OCI-LY3 (cell line): Measurements from ENCODE around the gene PHYKPL.

Experiments used
- H2AFZ ChIP-seq: fragments of 200-600, 300-600 bp; shearing (Covaris generic); 2 replicates; pipeline ENCODE4 v1.6.0; 2014; ENCODE audit warnings: antibody characterized with exemption, low read depth, low read length
- H3K27ac ChIP-seq: fragments of 200-600, 300-600 bp; sonication (generic); 2 replicates; pipeline ENCODE4 v1.5.1; 2014; ENCODE audit warnings: mild to moderate bottlenecking, low read length, moderate library complexity, mixed read lengths
- H3K27me3 ChIP-seq: fragments of 200-600, 300-600 bp; sonication (generic); 2 replicates; pipeline ENCODE4 v1.6.1; 2014; ENCODE audit warnings: low read depth, low read length, mixed read lengths
- H3K36me3 ChIP-seq: fragments of 200-600, 300-600 bp; sonication (generic); replicated peaks from 2 replicates; pipeline ENCODE3; 2014; ENCODE audit warnings: low read depth, low read length, mixed read lengths
- H3K4me1 ChIP-seq: fragments of 300-600, 200-600 bp; sonication (generic); 2 replicates; pipeline ENCODE4 v1.6.1; 2014; ENCODE audit warnings: low read length, mixed read lengths
- H3K4me2 ChIP-seq: fragments of 200-600, 300-600 bp; sonication (generic); 2 replicates; pipeline ENCODE4 v1.6.1; 2014; ENCODE audit warnings: low read length, mixed read lengths
- H3K4me3 ChIP-seq: fragments of 300-600, 200-600 bp; sonication (generic); 2 replicates; pipeline ENCODE4 v1.5.1; 2014; ENCODE audit warnings: antibody characterized with exemption, mild to moderate bottlenecking, low read length, moderate library complexity
- H3K79me2 ChIP-seq: fragments of 300-600, 200-600 bp; shearing (Covaris generic); 2 replicates; pipeline ENCODE4 v1.6.1; 2014; ENCODE audit warnings: mild to moderate bottlenecking, low read length, mixed read lengths
- H3K9ac ChIP-seq: fragments of 300-600, 200-600 bp; shearing (Covaris generic); 2 replicates; pipeline ENCODE4 v1.6.0; 2014; ENCODE audit warnings: mild to moderate bottlenecking, low read length, moderate library complexity
- H3K9me3 ChIP-seq: fragments of 200-600, 300-600 bp; shearing (Covaris generic); 2 replicates; pipeline ENCODE4 v1.6.1; 2014; ENCODE audit warnings: low read length, mixed read lengths; ENCODE audit not compliant: insufficient read depth
- H4K20me1 ChIP-seq: fragments of 200-600, 300-600 bp; sonication (generic); 2 replicates; pipeline ENCODE4 v1.6.1; 2016; ENCODE audit warnings: low read length, mixed read lengths; ENCODE audit not compliant: insufficient read depth
- CTCF ChIP-seq: fragments of 200-600, 300-600 bp; sonication (generic); IDR thresholded peaks from 2 replicates; pipeline ENCODE4 v1.5.1; 2014; ENCODE audit warnings: antibody characterized with exemption, low read length, low read depth
- EZH2phosphoT487 ChIP-seq: fragments of 200-600 bp; shearing (Covaris generic); IDR thresholded peaks from 2 replicates; pipeline ENCODE4 v1.6.1; 2018; ENCODE audit warnings: antibody characterized with exemption, mixed run types, low read depth

Gene PHYKPL

GRCh38 chr5:178272591-178272990, 40.0 kb upstream of the PHYKPL start:
- H3K9ac ChIP-seq = no peak overlapping the region

GRCh38 chr5:178271726-178272479, 39.3 kb upstream of the PHYKPL start:
- no peaks in the 10 kb centered on the region for H3K9me3 ChIP-seq
- peaks cover 10% of the 10 kb centered on the region for H3K27me3 ChIP-seq
- TF ChIP-seq EZH2phosphoT487 = no peak
- TF ChIP-seq CTCF = no peak
- no peak overlapping the region for H2AFZ ChIP-seq
- H3K79me2 ChIP-seq = no peaks in the 10 kb centered on the region
- no peaks in the 10 kb centered on the region for H3K4me1 ChIP-seq
- no peak overlapping the region for H3K4me2 ChIP-seq
- no peak overlapping the region for H3K9ac ChIP-seq
- H4K20me1 ChIP-seq = no peaks in the 10 kb centered on the region
- no peak overlapping the region for H3K4me3 ChIP-seq
- no peak overlapping the region for H3K27ac ChIP-seq
- no peaks in the 10 kb centered on the region for H3K36me3 ChIP-seq

More at GRCh38 chr5:178272591-178272990, 40.0 kb upstream of the PHYKPL start:
- Histone ChIP-seq H4K20me1 (no peaks in the 10 kb centered on the region), H3K9me3 (no peaks in the 10 kb centered on the region), H3K4me1 (no peaks in the 10 kb centered on the region), H3K27ac (no peak overlapping the region), H3K79me2 (no peaks in the 10 kb centered on the region), H2AFZ (no peak overlapping the region), H3K4me2 (no peak overlapping the region), H3K27me3 (peaks cover 17% of the 10 kb centered on the region), H3K36me3 (no peaks in the 10 kb centered on the region), H3K4me3 (no peak overlapping the region)
- no peak for TF ChIP-seq EZH2phosphoT487
- TF ChIP-seq CTCF = no peak

- Histone ChIP-seq H3K27me3 (peaks cover 9% of the 10 kb centered on the region; the same call in 1 of the 2 replicates), H3K36me3 (no peaks in the 10 kb centered on the region), H3K79me2 (no peaks in the 10 kb centered on the region), H3K9ac (no peak overlapping the region), H4K20me1 (no peaks in the 10 kb centered on the region), H3K27ac (no peak overlapping the region), H3K4me1 (no peaks in the 10 kb centered on the region), H3K4me2 (no peak overlapping the region), H2AFZ (no peak overlapping the region), H3K4me3 (no peak overlapping the region), H3K9me3 (no peaks in the 10 kb centered on the region)
- TF ChIP-seq CTCF (no peak), EZH2phosphoT487 (no peak)
Observed at GRCh38 chr5:178271231-178271630, 38.6 kb upstream of the PHYKPL start.

- TF ChIP-seq CTCF (no peak), EZH2phosphoT487 (no peak)
- Histone ChIP-seq H3K36me3 (no peaks in the 10 kb centered on the region), H3K27me3 (no peaks in the 10 kb centered on the region), H3K27ac (no peak overlapping the region), H3K4me3 (no peak overlapping the region), H3K79me2 (no peaks in the 10 kb centered on the region), H3K4me1 (no peaks in the 10 kb centered on the region), H2AFZ (no peak overlapping the region), H3K9ac (no peak overlapping the region), H4K20me1 (no peaks in the 10 kb centered on the region), H3K4me2 (no peak overlapping the region), H3K9me3 (no peaks in the 10 kb centered on the region)
Observed at GRCh38 chr5:178269499-178269898, 36.9 kb upstream of the PHYKPL start.
